HL-60/S4 (cell line): ENCODE results near the gene CTSL.

Experiments
- in situ Hi-C: fragments of 300-500 bp; cut with MboI; formaldehyde crosslinking; loops from 2 replicates; pipeline ENCODE4 v1.14.3; 2022; ENCODE audit warnings: low sequenced_read_pairs

The CTSL gene

DNA sequence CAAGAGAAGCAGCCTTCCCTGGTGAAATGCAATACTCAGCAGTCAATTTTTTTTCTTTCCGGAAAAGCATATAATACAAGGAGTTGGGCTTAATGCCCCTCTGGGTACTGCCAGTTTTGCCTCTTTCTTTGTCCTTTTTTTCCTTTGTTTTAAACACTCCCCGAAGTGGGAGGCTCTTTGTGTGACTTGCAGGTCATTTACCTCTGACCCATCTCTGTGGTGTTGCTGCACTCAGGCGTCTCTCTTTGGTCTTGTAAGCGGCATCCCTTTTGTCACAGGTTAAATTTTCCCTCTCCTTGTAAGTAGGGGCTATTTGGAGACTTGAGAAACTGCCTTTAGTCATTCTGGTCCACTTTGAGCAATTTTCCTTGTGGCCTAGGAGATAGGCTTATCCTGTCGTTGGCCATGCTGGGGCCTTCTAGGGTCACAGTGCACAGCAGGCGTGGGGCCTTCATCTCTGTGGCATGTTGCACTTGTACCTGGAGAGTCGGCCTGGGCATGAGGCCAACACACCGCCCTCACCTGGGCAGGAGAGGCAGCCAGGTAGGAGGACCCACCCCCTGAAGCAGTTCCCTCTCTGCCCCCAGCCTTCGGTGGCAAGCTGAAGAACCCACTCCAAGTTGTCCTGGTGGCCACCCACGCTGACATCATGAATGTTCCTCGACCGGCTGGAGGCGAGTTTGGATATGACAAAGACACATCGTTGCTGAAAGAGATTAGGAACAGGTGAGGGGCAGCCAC is 27.7 kb upstream of the CTSL start:
- in situ Hi-C loops: no loop called here

DNA sequence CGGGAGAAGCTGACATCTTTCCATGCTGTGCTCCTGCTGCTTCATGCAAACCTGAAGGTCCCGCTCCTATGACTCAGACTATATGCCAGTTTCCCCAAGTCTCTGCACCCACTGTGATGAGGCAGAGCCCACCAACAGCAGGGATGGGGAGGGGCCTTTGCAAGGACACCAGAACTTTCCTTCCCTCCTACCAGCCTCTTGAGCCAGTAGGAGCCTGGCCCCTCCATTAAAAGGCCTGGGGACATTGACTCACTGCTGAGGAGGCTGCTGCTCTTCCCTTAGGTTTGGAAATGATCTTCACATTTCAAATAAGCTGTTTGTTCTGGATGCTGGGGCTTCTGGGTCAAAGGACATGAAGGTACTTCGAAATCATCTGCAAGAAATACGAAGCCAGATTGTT is 26.1 kb upstream of the CTSL start:
- in situ Hi-C loops: no loop called here

DNA sequence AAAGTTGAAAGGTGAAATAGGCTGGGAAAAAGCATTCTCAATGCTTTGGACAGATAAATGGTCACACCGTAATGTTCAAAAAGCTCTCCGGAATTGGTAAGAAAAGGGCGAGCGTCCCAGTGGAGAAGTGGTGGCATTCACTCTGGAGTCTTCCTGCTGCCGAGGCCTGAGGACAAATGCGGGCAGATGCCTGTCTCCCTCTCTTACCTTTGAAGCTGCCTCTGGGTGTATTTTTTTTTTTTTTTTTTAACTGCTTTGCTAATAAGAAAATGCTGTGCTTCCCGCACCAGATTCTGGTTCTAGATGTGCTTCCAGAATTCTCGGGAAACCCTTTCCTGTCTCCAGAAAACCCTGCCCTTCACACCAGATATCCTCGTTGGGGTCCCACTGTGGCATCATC is 24.4 kb upstream of the CTSL start:
- in situ Hi-C loops: no loop called here

DNA sequence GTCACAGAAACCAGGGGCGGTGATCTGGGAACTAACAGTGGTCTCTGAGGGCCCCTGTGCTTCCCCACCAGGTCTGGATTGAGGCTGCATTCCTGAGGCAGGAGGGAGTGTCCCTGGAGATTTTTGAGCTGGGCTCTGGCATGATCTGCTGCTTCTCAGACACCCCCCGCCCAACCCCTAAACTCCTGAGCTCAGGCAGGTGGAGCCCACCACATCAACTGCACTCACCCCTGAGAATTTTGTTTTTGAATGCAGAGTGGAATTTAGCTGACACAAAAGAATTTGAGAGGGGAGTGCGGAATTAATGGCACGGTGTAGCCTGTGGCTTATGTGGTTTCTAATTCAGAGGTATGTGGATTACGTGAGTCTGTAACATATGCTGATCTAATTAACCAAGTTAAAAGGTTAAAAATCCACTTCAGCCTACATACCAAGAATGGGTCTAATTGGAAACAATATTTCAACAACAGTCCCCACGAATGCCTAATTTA is 23.9 kb upstream of the CTSL start:
- in situ Hi-C loops: no loop called here

DNA sequence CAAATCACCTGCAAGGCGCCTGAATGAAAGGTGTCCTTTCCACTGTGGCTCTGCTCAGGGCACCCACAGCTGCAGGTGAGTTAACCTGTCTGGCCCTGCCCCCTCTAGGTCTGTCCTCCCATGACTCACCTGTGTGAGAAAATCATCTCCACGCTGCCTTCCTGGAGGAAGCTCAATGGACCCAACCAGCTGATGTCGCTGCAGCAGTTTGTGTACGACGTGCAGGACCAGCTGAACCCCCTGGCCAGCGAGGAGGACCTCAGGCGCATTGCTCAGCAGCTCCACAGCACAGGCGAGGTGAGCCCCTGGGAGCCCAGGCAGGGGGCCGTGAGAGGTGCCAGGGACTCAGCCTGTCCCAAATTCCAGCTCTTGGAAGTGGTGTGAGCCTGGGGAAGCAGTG is 23.0 kb upstream of the CTSL start:
- in situ Hi-C loops: no loop called here

DNA sequence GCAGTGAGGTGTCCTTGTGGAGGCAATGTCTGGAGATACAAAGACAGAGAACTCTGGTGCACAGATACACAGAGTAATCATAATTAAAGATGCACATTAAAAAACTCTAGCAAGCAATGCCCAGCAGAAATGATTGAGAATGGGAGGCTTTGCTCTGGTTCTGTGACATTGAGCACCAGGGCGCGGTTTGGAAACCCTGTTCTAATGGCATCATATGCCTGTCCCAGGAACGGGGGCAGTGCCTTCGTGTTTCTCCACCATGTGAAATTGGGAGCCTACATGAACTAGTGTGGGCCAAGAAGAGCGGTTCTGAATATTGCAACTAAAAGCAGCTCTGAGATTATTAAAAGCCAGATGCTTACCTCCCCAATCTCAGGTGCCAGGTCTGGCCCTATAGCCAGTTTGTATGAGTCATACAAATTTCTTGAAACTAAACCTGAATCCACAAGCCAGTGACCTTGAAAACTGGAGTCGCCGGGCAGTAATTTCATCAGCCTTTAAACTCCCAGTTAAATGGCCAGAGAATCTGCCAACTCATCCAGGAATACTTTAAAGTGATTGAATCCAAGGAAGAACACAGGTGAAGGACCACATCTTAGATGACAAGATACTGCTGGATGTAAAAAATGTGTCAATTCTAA is 22.2 kb upstream of the CTSL start:
- in situ Hi-C loops: no loop called here

DNA sequence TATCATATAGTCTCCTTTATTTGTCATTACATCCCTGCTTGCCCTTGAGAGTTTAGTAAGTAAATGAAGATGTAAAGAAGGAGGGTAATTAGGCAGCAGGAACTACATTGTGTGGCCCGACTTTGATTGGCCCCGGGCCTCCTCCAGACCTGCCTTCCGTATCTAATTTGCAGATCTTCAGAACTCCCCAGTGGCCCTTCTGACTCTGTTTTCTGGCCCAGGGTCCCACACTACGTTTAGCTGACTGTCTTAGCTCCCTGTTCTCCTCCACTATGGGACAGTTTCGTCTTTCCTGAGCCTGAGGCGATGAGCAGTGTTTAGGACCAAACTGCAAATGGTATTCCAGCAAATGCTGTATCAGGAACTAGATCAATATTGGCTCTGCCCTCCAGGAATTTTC is 21.6 kb upstream of the CTSL start:
- in situ Hi-C loops: no loop called here

DNA sequence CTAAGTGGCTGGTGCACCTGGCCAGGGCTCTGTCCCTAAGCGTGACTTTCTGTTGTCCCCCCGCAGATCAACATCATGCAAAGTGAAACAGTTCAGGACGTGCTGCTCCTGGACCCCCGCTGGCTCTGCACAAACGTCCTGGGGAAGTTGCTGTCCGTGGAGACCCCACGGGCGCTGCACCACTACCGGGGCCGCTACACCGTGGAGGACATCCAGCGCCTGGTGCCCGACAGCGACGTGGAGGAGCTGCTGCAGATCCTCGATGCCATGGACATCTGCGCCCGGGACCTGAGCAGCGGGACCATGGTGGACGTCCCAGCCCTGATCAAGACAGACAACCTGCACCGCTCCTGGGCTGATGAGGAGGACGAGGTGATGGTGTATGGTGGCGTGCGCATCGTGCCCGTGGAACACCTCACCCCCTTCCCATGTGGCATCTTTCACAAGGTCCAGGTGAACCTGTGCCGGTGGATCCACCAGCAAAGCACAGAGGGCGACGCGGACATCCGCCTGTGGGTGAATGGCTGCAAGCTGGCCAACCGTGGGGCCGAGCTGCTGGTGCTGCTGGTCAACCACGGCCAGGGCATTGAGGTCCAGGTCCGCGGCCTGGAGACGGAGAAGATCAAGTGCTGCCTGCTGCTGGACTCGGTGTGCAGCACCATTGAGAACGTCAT is 19.7 kb upstream of the CTSL start:
- in situ Hi-C loops: no loop called here

DNA sequence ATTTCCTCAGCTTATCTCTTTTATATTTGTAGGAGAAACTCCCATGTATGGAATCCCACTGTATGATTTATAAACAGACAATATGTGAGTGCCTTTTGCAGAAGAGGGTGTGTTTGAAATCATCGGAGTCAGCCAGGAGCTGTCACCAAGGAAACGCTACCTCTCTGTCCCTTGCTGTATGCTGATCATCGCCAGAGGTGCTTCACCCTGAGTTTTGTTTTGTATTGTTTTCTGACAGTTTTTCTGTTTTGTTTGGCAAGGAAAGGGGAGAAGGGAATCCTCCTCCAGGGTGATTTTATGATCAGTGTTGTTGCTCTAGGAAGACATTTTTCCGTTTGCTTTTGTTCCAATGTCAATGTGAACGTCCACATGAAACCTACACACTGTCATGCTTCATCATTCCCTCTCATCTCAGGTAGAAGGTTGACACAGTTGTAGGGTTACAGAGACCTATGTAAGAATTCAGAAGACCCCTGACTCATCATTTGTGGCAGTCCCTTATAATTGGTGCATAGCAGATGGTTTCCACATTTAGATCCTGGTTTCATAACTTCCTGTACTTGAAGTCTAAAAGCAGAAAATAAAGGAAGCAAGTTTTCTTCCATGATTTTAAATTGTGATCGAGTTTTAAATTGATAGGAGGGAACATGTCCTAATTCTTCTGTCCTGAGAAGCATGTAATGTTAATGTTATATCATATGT is 18.0 kb upstream of the CTSL start:
- in situ Hi-C loops: no loop called here

DNA sequence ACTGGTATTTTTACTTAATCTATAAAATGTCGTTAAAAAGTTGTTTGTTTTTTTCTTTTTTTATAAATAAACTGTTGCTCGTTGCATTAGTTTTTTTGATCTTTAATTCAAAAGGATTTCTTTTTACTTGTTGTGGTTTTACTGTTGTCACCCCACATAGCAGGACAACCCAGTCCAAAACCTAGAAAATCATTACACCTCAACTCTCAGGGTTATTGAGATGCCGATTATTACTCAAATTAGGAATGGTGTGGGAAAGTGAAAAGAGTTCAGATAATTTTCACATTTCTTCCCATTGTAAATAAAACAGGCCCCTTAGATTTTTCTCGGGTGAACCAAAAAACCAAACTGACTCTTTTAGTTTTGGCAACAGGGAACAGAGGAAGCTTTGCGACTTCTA is 17.4 kb upstream of the CTSL start:
- in situ Hi-C loops: no loop called here

DNA sequence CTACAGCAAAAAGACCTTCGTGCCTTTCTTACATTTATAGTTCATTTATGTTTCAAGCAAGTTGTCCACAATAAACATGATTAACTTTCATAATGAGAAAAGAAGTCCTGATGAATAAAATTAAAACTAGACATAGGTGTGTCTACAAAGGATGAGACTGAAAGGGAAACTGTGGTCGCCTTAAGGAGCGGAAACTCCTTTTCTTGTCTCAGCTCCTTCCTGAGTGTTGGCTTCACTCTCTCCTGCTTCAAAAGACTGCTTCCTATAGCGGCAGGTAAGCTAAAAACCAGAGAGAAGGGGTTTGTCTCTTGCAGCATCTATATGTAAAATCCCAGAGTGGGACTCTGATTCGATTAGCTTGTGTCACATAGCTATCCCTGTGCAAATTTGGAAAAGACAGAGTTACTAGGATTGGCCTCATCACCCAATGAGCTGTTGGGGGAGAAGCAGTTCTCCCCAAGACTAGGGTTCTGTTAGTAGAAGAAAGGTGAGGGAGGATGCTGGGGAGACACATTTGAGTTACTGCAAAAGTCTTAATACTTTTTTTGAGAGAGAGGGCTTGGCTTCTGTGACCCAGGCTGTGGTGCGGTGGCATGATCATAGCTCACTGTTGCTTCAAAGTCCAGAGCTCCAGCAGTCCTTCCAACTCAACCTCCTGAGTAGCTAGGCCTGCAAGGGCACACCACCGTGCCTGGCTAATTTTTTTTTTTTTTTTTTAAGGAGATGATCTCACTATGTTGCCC is 16.8 kb upstream of the CTSL start:
- in situ Hi-C loops: no loop called here

DNA sequence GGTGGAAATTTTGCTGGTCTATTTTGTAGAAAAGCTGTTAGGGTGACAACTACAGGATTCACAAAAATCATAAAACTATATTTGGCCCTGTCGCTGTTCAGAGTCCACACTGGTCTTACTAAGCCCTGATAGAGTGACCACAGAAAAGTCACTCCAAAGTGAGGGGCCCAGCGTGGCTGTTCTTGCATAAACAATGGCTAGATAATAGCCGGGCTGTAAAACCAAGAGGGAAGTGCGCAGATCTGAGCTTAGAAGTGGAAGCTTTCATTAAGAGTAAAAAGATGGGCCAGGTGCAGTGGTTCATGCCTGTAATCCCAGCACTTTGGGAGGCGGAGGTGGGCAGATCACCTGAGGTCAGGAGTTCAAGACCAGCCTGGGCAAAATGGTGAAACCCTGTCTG is 15.5 kb upstream of the CTSL start:
- in situ Hi-C loops: no loop called here

DNA sequence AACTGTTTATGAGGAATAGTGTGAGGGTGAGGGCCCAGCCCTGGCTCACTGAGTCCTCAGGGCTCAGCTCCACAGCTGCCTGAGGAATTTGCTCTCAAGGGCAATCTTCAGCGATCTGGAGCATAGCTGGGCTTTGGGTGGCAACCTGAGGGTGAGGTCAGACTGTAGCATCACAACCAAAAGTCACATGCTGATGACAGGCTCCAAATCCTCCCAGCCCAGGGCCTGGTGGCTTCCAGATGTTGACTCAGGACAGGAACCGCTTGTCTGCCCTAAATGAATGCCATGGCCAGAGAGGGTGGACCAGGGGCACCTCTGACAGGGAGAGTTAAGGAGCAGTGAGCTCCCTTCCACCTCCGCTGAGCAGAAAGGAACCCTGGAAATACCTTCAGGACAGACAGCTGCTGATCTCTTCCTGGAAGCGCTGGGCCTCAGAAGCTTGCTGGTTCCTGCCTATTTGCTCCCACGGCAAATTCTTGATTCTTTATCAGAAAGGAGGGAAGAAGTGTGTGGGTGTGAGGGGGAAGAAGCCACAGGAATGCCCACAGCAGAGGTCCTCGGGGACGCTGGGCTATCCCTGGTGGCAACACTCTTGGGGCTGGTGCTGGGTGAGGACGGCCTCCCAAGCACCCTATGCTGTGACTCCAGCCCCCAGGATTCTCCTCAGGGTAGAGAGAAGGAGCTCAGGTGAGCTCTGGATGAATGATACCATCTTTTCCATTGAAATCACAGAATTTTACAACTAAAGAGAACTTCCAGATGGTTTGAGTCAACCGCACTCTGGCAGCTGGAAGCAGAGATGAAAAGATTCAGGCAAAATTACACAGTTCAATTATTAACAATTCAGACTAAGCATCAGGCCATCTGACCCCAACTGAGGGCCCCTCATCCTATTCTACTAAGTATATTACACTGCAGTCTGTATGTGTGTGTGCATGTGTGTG is 13.8 kb upstream of the CTSL start:
- in situ Hi-C loops: no loop called here

DNA sequence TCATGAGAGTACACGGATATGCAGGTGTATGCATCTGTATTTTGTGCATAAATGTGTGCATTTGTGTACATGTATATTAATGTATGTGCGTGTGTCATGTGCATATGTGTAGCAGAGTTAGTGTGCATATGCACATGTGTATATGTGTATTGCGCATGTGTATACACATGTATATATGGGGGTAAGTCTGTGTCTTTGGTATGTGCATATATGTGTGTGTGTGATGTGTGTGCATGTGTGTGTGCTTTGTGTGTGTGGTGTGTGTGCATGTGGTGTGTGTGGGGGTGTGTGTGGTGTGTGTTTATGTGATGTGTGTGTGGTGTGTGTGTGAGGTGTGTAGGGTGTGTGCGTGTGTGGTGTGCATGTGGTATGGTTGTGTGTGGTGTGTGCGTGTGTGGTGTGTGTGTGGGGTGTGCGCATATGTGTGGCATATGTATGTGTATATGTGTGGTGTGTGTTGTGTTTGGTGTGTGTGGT is 13.1 kb upstream of the CTSL start:
- in situ Hi-C loops: no loop called here

DNA sequence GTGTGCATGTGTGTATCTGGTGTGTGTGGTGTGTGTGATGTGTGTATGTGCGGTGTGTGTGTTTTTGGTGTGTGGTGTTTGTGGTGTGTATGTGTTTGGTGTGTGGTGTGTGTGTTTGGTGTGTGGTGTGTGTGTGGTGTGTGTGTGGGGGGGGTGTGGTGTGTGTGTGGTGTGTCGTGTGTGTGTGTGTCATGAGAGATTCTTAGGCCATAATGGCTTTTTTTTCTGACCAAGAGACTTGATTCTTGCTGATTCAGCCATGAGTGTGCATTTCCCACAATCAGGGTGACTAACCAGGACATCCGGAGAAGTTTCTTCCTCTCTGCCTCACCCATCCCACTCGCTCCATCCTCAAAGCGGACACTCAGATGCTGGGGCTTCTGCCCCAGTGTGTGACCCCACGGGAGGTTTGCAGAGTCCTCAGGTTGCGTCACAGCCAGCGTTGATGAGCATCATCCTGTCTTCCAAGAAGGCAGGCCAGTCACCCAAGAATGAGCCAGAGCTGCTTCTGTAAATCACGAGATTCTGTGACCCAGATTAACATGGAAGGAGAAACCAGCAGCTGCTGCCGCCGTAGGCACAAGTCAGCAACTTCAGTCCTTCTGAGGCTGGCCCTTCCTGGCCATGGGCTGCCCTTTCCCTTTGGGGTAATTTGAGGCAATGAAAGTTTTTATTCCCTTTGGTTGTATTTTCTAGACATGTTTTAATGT is 12.5 kb upstream of the CTSL start:
- in situ Hi-C loops: no loop called here

DNA sequence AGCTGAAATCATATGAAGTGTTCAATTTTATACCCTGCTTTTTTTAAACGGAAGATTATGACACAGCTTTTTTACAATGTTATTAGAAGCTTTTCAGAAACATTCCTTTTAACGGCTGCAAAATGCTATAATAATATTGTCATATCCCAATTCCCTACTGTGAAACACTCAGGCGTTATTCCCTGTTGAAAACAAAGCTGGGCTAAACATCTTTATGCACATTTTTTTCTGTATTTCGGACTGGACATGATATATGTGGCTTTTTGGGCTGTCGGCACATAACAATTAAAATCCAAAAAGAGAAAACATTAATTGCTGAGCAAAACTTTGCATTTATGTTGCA is 12.0 kb upstream of the CTSL start:
- in situ Hi-C loops: no loop called here

DNA sequence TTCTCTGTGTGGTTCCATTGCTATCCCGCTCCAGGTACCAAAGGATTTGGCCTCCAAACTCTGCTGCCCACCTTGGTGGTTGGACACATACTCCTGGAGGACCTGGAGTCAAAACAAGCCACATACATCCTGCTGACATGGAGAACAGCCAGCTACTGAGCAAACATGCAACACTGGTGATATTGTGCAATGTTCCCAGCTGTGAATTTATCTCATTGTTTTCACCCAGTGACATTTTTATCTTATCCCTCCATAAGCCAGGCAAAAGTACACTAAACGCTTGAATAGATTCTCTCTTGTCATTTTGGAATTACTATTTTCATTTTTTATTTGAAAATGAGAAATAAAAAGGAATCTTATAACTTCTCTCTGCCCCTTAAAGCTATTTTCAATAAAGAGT is 11.1 kb upstream of the CTSL start:
- in situ Hi-C loops: no loop called here

DNA sequence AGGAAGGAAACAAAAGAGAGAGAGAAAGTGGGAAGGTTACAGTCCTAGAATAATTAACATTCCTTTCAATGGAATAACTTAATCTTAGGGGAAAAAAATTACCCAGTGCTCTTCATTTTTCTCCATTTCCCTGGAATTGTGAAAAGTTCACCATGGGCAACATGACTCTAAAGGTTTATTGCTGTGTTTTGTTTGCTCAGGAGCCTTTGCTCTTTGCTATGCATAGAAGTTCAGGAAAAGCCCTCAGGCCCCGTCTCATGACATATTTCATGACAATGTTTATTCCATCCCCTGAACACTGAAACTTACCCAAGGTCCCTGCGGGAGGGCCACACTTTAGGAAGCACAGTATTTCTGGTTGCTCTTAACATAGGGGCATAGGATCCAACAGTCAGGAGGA is 9.8 kb upstream of the CTSL start:
- in situ Hi-C loops: no loop called here

DNA sequence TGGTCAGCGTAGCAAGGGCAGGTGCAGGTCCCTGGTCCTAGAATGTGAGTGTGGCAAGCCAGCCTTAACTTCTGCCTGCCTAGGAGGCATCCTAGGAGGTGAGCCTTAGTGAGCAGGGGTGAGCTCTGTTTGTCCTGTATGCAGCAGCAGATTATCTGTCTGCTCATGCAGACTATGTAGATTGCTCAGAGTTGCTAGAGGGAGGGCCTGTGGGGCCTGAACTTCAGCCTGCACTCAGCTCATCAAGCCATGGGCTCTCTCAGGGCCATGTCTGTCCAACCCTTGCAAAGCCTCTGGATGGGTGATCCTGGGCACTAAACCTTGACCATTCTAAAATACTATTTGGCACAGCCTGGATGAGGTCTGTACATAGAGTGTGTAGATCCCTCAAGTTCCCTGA is 8.5 kb upstream of the CTSL start:
- in situ Hi-C loops: no loop called here
